Measurements from ENCODE around the gene LBHD2. TPM values are rescaled to one million over a fixed set of nuclear protein-coding genes. Genes with fewer than 3 reads are reported as not detected.

LBHD2 gene
- total RNA-seq, 1 experiment from 2014 or later: not detected

DNA sequence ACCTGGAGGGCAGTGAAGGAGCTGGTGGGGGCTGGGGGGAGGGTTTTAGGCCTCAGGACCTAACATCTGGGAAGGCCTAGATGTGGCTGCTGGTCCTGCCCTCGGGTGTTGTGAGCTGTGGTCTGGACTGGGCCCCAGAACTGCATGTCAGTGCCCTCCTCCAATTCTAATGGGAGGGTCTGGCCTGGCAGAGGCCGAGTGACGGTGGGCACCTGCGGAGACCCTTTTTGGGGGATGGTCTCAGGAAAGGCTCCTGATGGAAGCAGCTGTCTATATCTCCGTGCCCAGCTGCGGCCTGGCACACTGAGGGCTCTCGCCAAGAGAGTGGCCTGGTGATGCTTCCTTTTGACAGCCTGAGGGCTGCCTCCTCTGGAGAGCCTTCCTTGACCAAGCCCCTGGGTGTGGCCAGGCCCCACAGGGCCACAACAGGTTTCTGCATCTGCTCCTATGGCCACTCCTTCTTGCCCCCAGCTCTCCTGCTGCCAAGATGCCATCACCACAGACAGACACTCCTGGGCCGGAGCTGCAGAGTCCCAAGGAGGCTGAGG, 15.8 kb downstream of the LBHD2 start:
- TF ChIP-seq EZH2 (IDR thresholded peaks at IDR 0.05): no peak
- TF ChIP-seq, protein P1, sequence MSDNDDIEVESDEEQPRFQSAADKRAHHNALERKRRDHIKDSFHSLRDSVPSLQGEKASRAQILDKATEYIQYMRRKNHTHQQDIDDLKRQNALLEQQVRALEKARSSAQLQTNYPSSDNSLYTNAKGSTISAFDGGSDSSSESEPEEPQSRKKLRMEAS (IDR thresholded peaks at IDR 0.05): no peak
- TF ChIP-seq POLR2A (IDR thresholded peaks at IDR 0.05; ENCODE audit: borderline replicate concordance, extremely low read depth, insufficient read depth, insufficient read length): no peak
- TF ChIP-seq ELF1 (IDR thresholded peaks at IDR 0.05; ENCODE audit: borderline replicate concordance, low read depth): no peak
- TF ChIP-seq, protein P2, sequence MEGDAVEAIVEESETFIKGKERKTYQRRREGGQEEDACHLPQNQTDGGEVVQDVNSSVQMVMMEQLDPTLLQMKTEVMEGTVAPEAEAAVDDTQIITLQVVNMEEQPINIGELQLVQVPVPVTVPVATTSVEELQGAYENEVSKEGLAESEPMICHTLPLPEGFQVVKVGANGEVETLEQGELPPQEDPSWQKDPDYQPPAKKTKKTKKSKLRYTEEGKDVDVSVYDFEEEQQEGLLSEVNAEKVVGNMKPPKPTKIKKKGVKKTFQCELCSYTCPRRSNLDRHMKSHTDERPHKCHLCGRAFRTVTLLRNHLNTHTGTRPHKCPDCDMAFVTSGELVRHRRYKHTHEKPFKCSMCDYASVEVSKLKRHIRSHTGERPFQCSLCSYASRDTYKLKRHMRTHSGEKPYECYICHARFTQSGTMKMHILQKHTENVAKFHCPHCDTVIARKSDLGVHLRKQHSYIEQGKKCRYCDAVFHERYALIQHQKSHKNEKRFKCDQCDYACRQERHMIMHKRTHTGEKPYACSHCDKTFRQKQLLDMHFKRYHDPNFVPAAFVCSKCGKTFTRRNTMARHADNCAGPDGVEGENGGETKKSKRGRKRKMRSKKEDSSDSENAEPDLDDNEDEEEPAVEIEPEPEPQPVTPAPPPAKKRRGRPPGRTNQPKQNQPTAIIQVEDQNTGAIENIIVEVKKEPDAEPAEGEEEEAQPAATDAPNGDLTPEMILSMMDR (IDR thresholded peaks at IDR 0.05 in 2 of 3, conservative IDR thresholded peaks at IDR 0.05 in 1 of 3; ENCODE audit: borderline replicate concordance in 1 of 3, insufficient read depth in 1 of 3, low read depth in 2 of 3, low read length in 2 of 3): no peak
- no peak for TF ChIP-seq EZH2phosphoT487 (IDR thresholded peaks at IDR 0.05; ENCODE audit: borderline replicate concordance)
- TF ChIP-seq SP1 (IDR thresholded peaks at IDR 0.05; ENCODE audit: low read depth): no peak
- Histone ChIP-seq H3K36me3 (ENCODE audit: control insufficient read depth in 1 of 2, insufficient read depth in 2 of 2, low read length in 2 of 2) (no peaks in the 10 kb centered on the region), H3K27ac (ENCODE audit: low read depth, low read length) (no peak overlapping the region), H3K4me3 (replicated peaks in 1 of 2; ENCODE audit: low read depth in 1 of 2, low read length in 2 of 2) (no peak overlapping the region), H3K27me3 (ENCODE audit: insufficient read depth, low read length) (no peaks in the 10 kb centered on the region), H3K9me2 (ENCODE audit: insufficient read depth) (no peaks in the 10 kb centered on the region), H4K20me1 (ENCODE audit: insufficient read depth) (no peaks in the 10 kb centered on the region), H2AFZ (ENCODE audit: low read depth, low read length, poor library complexity, severe bottlenecking) (no peak overlapping the region), H3K4me1 (ENCODE audit: control insufficient read depth in 1 of 2, insufficient read depth in 2 of 2, low read length in 2 of 2) (peaks cover 6 to 14% of the 10 kb centered on the region in 2 experiments; a peak in 3 of 4 replicates), H3K9me3 (ENCODE audit: control insufficient read depth in 1 of 2, insufficient read depth in 1 of 2, low read depth in 1 of 2, low read length in 2 of 2) (no peaks in the 10 kb centered on the region), H3K9ac (ENCODE audit: low read length) (no peak overlapping the region), H3K79me2 (ENCODE audit: insufficient read depth, low read length) (no peaks in the 10 kb centered on the region), H3K4me2 (ENCODE audit: low read length) (no peak overlapping the region)
- ChIA-PET CTCF (no interaction called here), POLR2A (no interaction called here), RAD21 (ENCODE audit: low non-redundant PET in 1 of 2, low total read pairs in 2 of 2, uncharacterized antibody in 2 of 2, unreplicated experiment in 2 of 2) (no interaction called here)
- BruUV-seq (replicated peaks): no TSS peak
- ATAC-seq (no peak), DNase-seq (ENCODE audit: low read depth, low spot score) (no peak)
- intact Hi-C loops (cut with micrococcal nuclease): no loop called here
